ENCODE measurements around the gene GNPDA1. TPM values are rescaled to one million over a fixed set of nuclear protein-coding genes. Genes with fewer than 3 reads are reported as not detected.

GNPDA1 gene
- total and polyA plus RNA-seq, 10 donors: 13.9 to 35.7 (median 29.3) TPM

DNA sequence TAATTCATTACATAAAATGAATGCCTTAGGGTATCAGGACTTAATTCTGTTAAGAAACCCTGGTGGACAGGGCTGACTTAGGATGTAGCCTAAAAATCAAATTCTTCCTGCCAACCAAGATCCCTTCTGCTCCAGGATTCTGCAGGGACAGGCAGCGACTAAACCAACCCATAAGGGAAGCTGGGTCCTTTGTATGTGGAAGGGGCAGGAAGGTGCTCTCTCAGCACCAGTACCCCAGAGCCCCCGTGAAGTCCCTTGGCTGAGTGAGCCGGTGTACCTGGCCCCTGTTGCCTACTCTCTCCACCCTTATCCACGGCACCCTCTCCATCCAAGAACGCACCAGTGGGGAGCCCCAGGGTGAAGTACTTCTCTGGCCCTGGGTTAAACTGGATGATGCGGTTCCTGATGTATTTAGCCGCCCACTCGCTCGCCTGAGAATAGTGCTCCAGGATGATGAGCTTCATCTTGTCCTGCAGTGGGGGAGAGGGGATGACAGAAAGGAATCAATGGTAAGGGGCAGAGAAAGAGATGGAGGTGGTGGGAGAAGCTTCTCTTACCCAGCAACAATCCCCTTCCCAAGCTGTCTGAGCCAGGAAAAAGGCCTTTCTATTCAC, 1.1 kb downstream of the GNPDA1 start:
- no peak for DNase-seq
- Histone ChIP-seq H3K27ac (peak overlapping the region in 3 of 8 donors; percentile 87 to 90 (median 90)), H3K27me3 (replicated peaks in 1 of 7) (no peaks in the 10 kb centered on the region), H3K9me3 (no peaks in the 10 kb centered on the region), H3K4me3 (peak overlapping the region in 4 of 8 donors; percentile 56 to 89 (median 63)), H3K4me1 (peaks cover 19 to 68% (median 52%) of the 10 kb centered on the region in 6 donors), H3K36me3 (peaks cover 0 to 29% (median 0%) of the 10 kb centered on the region in 6 donors)
- intact Hi-C loops (cut with DNase I; ENCODE audit: low total_unique reads): no loop called here
- WGBS, 5 donors: 92 to 98% (median 95%) methylated on average over 9 of the region's 9 CpGs
- TF ChIP-seq POLR2AphosphoS5 (IDR thresholded peaks at IDR 0.05) (no peak), POLR2A (IDR thresholded peaks at IDR 0.05) (no peak)
- TF ChIP-seq, protein P1, sequence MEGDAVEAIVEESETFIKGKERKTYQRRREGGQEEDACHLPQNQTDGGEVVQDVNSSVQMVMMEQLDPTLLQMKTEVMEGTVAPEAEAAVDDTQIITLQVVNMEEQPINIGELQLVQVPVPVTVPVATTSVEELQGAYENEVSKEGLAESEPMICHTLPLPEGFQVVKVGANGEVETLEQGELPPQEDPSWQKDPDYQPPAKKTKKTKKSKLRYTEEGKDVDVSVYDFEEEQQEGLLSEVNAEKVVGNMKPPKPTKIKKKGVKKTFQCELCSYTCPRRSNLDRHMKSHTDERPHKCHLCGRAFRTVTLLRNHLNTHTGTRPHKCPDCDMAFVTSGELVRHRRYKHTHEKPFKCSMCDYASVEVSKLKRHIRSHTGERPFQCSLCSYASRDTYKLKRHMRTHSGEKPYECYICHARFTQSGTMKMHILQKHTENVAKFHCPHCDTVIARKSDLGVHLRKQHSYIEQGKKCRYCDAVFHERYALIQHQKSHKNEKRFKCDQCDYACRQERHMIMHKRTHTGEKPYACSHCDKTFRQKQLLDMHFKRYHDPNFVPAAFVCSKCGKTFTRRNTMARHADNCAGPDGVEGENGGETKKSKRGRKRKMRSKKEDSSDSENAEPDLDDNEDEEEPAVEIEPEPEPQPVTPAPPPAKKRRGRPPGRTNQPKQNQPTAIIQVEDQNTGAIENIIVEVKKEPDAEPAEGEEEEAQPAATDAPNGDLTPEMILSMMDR (IDR thresholded peaks at IDR 0.05 in 8 of 11, conservative IDR thresholded peaks at IDR 0.05 in 3 of 11): no peak

- intact Hi-C loops (cut with DNase I; ENCODE audit: low total_unique reads): no loop called here
Measured at GRCh38 chr5:142009886-142010285, 2.9 kb downstream of the GNPDA1 start.

GRCh38 chr5:142008813-142009212, 4.0 kb downstream of the GNPDA1 start:
- no peaks in the 10 kb centered on the region for H3K9me3 ChIP-seq
- no peak overlapping the region for H3K4me3 ChIP-seq
- no peak overlapping the region for H3K27ac ChIP-seq
- TF ChIP-seq, protein P1 (IDR thresholded peaks at IDR 0.05 in 8 of 11, conservative IDR thresholded peaks at IDR 0.05 in 3 of 11): no peak
- TF ChIP-seq POLR2AphosphoS5 (IDR thresholded peaks at IDR 0.05) (no peak), POLR2A (IDR thresholded peaks at IDR 0.05) (no peak)
- no peak for DNase-seq
- peaks cover 0 to 58% (median 29%) of the 10 kb centered on the region in 6 donors for H3K4me1 ChIP-seq
- H3K36me3 ChIP-seq: peaks cover 0 to 57% (median 16%) of the 10 kb centered on the region in 6 donors
- intact Hi-C loops (cut with DNase I; ENCODE audit: low total_unique reads): no loop called here
- H3K27me3 ChIP-seq (replicated peaks in 1 of 7): no peaks in the 10 kb centered on the region

More at GRCh38 chr5:142009886-142010285, 2.9 kb downstream of the GNPDA1 start:
- TF ChIP-seq, protein P1 (IDR thresholded peaks at IDR 0.05 in 8 of 11, conservative IDR thresholded peaks at IDR 0.05 in 3 of 11): no peak
- TF ChIP-seq POLR2AphosphoS5 (IDR thresholded peaks at IDR 0.05) (no peak), POLR2A (IDR thresholded peaks at IDR 0.05) (no peak)
- H3K9me3 ChIP-seq: no peaks in the 10 kb centered on the region
- H3K27ac ChIP-seq: no peak overlapping the region
- 87 to 97% (median 90%) methylated on average over 4 of the region's 4 CpGs for WGBS, 5 donors
- no peak overlapping the region for H3K4me3 ChIP-seq
- no peaks in the 10 kb centered on the region for H3K27me3 ChIP-seq (replicated peaks in 1 of 7)
- DNase-seq: no peak
- H3K4me1 ChIP-seq: peaks cover 3 to 59% (median 36%) of the 10 kb centered on the region in 6 donors
- peaks cover 0 to 47% (median 10%) of the 10 kb centered on the region in 6 donors for H3K36me3 ChIP-seq

DNA sequence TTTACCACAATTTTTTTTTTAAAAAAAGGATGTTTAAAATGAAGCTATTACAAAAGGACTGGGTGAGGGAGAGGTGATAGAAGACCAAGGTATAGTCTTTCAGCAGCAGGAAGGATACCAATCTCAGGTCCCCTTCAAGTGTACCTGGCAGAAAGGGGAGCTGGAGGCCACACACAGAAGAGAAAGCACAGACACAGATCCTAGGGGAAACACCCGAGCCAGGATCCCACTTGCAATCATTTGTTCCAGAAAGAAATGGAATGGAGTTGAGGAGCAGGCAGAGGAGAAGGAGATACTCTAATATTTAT, 5.6 kb downstream of the GNPDA1 start:
- Histone ChIP-seq H3K27ac (peak overlapping the region in 4 of 8 donors; percentile 17 to 58 (median 40)), H3K4me1 (peaks cover 0 to 50% (median 18%) of the 10 kb centered on the region in 6 donors), H3K27me3 (replicated peaks in 1 of 7) (no peaks in the 10 kb centered on the region), H3K4me3 (no peak overlapping the region), H3K36me3 (peaks cover 0 to 74% (median 30%) of the 10 kb centered on the region in 6 donors), H3K9me3 (no peaks in the 10 kb centered on the region)
- TF ChIP-seq, protein P1 (IDR thresholded peaks at IDR 0.05 in 8 of 11, conservative IDR thresholded peaks at IDR 0.05 in 3 of 11): no peak
- TF ChIP-seq POLR2AphosphoS5 (IDR thresholded peaks at IDR 0.05) (no peak), POLR2A (IDR thresholded peaks at IDR 0.05) (no peak)
- DNase-seq: no peak
- WGBS, 5 donors: 81 to 93% (median 89%) methylated on average over 1 of the region's 1 CpG
- intact Hi-C loops (cut with DNase I; ENCODE audit: low total_unique reads): no loop called here

All from spleen (tissue), 11 donors.